ENCODE data around the gene MOXD1.

MOXD1 gene

GRCh38 chr6:132400883-132401617, at the start of gene MOXD1:
TSS of gene MOXD1 (minus strand) at chr6:132401475. CDS start at chr6:132401426, 49 bp downstream.
- DNase-seq (ENCODE audit: low spot score), result peak; percentile 78

- DNase-seq (ENCODE audit: low spot score), result no peak
Measured at GRCh38 chr6:132446855-132447241, 45.6 kb upstream of the MOXD1 start.

- no peak for DNase-seq (ENCODE audit: low spot score)
Measured at GRCh38 chr6:132446141-132446854, 45.0 kb upstream of the MOXD1 start.

GRCh38 chr6:132445201-132445951, 44.1 kb upstream of the MOXD1 start:
- DNase-seq (ENCODE audit: low spot score), result no peak

GRCh38 chr6:132443206-132443605, 41.9 kb upstream of the MOXD1 start:
- DNase-seq (ENCODE audit: low spot score), result no peak

GRCh38 chr6:132430110-132430509, 28.8 kb upstream of the MOXD1 start:
- no peak for DNase-seq (ENCODE audit: low spot score)

GRCh38 chr6:132425176-132425575, 23.9 kb upstream of the MOXD1 start:
- DNase-seq (ENCODE audit: low spot score), result no peak

GRCh38 chr6:132423839-132424238, 22.6 kb upstream of the MOXD1 start:
- no peak for DNase-seq (ENCODE audit: low spot score)

- no peak for DNase-seq (ENCODE audit: low spot score)
Measured at GRCh38 chr6:132418235-132418965, 17.1 kb upstream of the MOXD1 start.

GRCh38 chr6:132414761-132415160, 13.5 kb upstream of the MOXD1 start:
- no peak for DNase-seq (ENCODE audit: low spot score)

- no peak for DNase-seq (ENCODE audit: low spot score)
Measured at GRCh38 chr6:132414322-132414721, 13.0 kb upstream of the MOXD1 start.

GRCh38 chr6:132413499-132413802, 12.2 kb upstream of the MOXD1 start:
- no peak for DNase-seq (ENCODE audit: low spot score)

- no peak for DNase-seq (ENCODE audit: low spot score)
Measured at GRCh38 chr6:132412656-132413498, 11.6 kb upstream of the MOXD1 start.

GRCh38 chr6:132411296-132411695, 10.0 kb upstream of the MOXD1 start:
- no peak for DNase-seq (ENCODE audit: low spot score)

GRCh38 chr6:132410830-132411229, 9.6 kb upstream of the MOXD1 start:
- no peak for DNase-seq (ENCODE audit: low spot score)

GRCh38 chr6:132405143-132405915, 4.1 kb upstream of the MOXD1 start:
- no peak for DNase-seq (ENCODE audit: low spot score)

- no peak for DNase-seq (ENCODE audit: low spot score)
Measured at GRCh38 chr6:132404736-132405135, 3.5 kb upstream of the MOXD1 start.

- DNase-seq (ENCODE audit: low spot score), result no peak
Measured at GRCh38 chr6:132404330-132404729, 3.1 kb upstream of the MOXD1 start.

- no peak for DNase-seq (ENCODE audit: low spot score)
Measured at GRCh38 chr6:132401618-132402285, 477 bp upstream of the MOXD1 start.

- no peak for DNase-seq (ENCODE audit: low spot score)
Measured at GRCh38 chr6:132400555-132400882, 756 bp downstream of the MOXD1 start.
